ENCODE measurements around the gene ABCB8.
"Not testable (repeated sequence)": the region's sequence is repeated elsewhere in the genome, so short reads cannot be mapped to it uniquely, and the experiment has no call there.

The ABCB8 gene

DNA sequence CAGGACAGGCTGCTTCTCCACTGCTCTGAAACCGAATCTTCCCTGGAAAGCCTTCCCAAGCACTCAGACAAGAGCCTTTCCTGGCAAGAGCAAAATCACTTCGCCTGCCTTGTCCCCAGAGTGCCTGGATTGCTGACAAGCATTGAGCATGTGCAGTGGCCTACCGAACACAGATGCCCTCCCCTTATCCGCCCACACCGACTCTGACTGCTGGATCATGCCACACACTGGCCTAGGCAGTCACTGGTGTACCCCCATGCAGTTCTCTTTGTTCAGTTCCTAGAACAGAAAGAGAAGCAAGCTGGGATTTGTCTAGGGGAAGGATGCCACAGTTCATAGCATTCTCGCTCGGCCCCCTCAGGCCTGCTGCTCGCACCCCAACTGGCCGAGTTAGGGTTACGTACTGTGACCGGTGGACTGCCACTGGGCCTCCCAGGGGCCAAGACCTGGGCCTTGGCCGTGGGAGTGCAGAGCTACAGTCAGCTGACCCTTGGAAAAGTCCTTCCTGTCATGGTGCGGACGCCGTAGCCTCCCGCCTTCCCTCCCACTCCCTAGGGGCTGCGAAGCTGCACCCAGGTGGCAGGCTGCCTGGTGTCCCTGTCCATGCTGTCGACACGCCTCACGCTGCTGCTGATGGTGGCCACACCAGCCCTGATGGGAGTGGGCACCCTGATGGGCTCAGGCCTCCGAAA, 6.9 kb downstream of the ABCB8 start:
- DNase-seq (ENCODE audit: low read depth): no peak

DNA sequence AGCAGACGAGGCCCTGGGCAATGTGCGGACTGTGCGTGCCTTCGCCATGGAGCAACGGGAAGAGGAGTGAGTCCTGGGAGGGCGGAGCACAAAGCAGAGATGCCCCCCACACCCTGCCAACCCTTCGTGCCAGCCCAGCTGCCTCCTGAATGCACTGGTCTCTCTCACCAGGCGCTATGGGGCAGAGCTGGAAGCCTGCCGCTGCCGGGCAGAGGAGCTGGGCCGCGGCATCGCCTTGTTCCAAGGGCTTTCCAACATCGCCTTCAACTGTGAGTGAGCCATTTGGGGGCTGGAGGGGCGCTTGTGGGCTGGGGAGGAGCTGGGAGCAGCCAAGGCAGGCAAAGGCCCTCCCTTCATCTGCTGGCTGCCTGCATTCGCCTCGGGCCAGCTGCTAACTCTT, 7.7 kb downstream of the ABCB8 start:
- DNase-seq (ENCODE audit: low read depth): no peak

DNA sequence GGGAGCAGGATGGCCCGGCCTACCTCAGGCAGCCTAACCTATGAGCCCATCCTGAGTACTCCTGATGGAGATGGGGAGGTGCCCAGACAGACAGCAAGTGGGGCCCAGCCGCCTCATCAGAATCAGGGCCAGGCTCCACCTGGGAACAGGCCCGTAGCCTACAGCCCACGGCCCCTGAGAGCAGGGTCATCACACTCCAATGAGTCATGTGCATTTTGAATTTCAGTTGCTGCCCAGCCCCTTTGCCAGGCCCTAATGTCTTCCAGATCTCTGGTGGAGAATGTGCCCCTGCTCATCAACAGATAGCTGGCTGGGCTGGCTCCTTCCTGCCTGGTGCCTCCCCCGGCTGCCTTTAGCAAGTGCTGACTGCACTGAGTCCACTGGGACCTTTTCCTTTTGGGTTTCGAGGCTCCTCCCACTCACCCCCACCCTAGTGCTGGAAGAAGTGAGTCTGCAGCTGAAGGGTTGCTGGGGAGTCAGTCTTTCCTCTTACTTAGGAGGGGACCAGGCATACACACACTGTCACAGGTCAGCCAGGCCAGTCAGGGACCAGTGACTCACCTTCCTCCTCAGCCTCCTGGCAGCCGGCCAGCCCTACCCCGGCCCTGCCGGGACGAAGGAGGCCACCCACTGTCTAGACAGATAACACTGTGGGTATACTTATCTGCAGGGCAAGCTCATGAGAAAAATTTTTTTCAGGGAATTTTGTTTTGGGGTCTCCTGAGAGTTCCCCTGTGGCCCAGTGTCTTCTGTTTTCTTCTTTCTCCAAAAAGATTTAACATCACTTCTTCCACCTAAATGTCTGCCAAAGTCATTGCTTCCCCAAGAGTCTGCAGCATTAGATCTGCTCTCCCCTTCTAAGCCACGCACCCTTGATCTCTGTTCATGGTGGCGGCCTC, 10.9 kb downstream of the ABCB8 start:
- peak; percentile 74 for DNase-seq (ENCODE audit: low read depth)

DNA sequence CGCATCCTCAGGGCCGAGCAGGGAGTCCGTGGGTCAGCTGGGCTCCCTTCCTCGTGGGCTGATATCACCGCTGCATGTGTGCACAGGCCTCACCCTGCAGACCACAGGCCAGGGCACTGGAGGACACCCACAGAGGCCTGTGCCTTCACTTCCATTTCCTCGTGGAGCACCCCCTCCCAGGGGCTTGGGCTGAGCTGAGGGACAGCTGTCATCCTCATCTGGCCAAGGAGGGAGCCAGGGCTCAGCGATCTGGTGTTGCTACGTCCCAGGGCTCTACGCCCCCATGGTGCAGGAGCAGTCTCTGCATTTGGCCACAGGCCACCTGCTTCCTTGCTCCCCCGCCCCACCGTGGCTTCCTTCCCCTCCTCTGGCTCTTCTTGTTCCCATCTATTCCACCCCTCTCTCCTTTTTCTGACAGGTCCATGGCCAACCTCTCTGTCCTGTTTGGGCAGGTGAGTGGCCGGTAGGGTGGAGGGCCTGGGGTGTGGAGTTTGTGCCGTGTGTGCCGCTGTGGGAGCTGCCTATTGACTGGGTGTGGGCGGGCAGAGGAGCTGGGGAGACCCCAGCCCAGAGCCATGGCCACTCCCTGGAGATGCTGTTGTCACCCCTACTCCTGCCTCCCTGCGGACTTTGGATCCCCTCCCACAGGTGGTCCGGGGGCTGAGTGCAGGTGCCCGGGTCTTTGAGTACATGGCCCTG, 11.7 kb downstream of the ABCB8 start:
- no peak for DNase-seq (ENCODE audit: low read depth)

DNA sequence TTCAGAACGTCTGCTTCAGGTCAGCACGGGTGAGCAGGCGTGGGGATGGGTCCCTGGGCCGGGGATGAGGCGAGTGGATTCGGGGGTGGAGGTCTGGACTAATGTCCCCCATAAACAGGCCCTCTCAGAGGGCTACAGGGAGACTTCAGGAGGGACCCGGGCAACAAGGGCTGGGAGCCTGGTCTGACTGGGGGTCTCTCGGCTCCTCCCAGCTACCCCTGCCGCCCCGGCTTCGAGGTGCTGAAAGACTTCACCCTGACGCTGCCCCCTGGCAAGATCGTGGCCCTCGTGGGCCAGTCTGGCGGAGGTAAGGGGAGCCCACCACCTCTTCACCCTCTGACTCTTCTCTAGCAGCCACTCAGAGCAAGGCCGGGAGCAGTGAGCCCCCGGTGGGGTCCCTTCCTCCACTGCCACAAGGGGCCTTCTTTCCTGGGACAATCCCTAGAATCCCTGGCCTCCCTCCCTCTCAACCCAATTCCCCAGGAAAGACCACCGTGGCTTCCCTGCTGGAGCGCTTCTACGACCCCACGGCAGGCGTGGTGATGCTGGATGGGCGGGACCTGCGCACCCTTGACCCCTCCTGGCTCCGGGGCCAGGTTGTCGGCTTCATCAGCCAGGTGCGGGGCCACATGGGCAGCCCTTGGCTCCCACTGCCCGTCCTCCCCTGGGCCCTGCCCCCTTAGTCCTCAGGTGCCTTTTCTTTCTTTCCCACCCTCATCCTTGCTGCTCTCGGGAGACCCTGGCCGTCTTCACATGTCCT, 12.5 kb downstream of the ABCB8 start:
- DNase-seq (ENCODE audit: low read depth): no peak

DNA sequence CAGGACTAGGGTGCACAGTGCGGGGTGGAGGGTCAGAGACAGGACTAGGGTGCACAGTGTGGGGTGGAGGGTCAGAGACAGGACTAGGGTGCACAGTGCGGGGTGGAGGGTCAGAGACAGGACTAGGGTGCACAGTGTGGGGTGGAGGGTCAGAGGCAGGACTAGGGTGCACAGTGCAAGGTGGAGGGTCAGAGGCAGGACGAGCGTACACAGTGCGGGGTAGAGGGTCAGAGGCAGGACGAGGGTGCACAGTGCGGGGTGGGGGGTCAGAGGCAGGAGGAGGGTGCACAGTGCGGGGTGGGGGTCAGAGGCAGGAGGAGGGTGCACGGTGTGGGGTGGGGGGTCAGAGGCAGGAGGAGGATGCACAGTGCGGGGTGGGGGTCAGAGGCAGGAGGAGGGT, 15.2 kb downstream of the ABCB8 start:
- not testable (repeated sequence) for DNase-seq (ENCODE audit: low read depth)

DNA sequence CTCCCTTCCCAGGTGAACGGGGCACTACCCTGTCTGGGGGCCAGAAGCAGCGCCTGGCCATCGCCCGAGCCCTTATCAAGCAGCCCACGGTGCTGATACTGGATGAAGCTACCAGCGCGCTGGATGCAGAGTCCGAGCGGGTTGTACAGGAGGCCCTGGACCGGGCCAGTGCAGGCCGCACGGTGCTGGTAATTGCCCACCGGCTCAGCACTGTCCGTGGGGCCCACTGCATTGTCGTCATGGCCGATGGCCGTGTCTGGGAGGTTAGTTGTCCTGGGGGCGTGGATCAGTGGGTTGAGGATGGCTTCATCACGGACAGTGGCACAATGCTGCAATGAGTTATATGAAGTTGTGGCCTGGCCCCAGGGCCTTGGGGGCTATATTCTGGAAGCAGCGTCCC, 15.7 kb downstream of the ABCB8 start:
- no peak for DNase-seq (ENCODE audit: low read depth)

DNA sequence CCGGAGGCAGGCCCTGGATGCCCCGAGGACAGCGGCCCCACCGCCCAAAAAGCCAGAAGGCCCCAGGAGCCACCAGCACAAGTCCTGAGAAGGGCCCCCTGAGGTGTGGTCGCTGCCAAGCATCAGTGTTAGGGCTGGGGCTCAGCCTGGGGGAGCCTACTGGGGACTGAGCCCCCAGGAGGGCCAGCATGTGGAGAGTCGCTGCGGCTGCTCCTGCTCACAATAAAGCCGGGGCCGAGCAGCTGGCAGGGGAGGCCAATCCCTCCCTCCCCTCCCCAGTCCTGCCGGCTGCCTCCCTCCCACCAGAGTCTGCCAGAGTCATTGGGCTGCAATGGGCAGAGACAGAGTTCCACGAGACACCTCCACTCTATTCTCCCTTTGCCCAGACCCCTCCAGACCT, 17.0 kb downstream of the ABCB8 start:
- no peak for DNase-seq (ENCODE audit: low read depth)

DNA sequence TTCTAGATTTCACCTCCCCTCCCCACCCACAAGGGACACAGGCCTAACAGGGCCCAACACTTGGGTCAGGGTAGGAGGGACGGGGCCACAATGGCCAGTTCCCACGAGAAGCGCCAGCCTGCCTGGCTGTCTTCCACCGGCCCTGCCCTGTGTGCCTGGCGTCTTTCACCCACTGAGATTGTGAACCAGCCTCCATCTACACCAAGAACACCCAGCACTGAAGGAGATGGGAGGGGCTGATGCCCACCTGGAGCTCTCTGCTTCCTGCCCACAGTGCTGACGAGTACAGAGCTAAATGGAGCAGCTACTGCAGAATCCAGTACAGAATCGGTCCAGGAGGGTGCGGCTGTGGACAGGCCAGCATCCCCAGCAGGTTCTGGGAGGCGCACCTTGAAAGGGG, 17.7 kb downstream of the ABCB8 start:
- DNase-seq (ENCODE audit: low read depth): no peak

DNA sequence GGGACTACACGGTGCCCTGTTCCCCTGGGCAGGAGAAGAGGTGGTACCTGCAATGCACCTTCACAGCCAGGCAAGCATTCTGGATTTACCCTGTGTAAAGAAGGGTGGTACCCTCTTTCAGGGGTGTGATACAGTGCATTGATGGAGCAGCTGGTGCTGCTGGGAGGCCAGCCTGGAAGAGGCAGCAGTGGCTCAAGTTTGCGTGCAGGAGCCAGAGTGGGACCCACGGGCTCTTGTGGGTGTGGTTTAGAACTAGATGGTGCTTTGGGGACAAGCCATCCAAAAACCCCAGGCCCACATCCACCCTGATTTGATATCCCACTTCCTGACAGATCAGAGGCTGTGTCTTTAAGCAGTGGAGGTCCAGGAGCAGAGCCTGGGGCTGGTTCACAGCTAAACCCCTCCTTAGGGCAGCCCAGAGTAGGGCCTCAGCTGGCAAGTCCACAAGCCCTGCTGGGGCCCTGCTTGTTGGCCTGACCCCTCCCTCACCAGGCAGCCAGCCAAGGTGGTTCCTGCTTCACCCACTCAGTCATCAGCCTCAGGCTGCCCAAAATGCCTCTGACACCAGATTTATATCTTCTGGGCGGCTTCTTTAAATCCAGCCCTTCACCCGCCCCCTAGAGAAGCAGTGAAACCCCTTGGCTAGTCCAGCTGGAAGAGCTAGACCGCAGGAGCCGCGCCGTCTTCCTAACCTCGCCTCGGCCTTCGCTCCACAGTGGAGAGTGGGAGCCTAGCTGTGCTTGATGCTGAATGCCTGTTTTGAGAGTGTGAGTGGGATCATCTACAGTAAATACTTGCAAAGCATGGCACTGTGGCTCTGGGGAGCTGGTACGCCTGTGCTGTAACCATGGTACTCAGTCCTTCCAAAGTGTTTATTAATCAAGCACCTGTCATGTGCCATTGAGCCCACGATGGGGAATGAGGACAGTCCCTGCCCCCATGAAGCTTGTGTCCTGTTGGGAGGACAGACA, 18.6 kb downstream of the ABCB8 start:
- DNase-seq (ENCODE audit: low read depth): no peak

DNA sequence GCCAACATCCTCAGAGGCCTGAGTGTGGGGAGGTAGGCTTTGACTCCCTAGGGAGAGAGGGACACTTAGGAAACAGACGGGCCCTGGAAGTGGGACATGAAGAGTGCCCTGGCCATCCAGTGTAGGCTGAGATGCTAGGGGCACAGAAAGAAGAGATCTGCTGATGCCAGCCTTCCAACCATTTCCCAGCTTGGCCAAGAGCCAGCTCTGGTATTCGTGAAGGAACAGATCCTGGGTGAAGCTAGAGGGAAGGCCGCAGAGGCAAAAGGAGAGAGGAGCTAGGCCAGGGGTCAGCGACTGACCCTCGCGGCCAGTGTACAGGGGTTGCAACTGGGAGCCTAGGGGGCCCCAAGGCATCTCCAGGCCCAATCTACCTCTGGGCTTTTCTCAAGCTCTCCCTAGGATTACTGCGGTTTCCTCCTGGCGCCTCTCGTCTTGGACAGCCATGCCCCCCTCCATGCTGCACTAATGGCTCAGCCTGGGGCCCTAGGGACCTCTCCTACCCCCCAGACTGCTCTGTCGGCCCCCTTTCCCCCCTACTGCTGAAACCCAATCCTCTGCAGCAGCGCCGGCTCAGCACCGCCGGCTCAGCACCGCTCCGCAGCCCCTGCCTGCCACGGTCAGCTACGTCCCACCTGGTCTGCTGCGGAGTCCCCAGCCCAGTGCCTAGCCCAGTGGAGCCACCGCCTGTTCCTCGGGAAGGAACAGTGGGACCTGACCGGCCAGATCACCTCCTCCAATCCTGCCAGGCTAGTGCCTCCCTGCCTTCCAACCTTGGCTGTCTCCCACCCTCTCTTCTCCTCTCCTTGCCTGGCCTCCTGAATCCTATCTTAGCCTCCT, 19.9 kb downstream of the ABCB8 start, which contains the start of gene ASIC3:
Gene ASIC3, plus strand, starts transcription at position 556 of the 840 bp plus-strand sequence. CDS start 355 bp downstream, outside the sequence.
- no peak for DNase-seq (ENCODE audit: low read depth)

DNA sequence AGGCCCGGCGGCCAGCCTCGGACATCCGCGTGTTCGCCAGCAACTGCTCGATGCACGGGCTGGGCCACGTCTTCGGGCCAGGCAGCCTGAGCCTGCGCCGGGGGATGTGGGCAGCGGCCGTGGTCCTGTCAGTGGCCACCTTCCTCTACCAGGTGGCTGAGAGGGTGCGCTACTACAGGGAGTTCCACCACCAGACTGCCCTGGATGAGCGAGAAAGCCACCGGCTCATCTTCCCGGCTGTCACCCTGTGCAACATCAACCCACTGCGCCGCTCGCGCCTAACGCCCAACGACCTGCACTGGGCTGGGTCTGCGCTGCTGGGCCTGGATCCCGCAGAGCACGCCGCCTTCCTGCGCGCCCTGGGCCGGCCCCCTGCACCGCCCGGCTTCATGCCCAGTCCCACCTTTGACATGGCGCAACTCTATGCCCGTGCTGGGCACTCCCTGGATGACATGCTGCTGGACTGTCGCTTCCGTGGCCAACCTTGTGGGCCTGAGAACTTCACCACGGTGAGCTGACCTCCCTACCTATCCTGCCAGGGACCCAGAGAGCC, 20.7 kb downstream of the ABCB8 start:
- no peak for DNase-seq (ENCODE audit: low read depth)

DNA sequence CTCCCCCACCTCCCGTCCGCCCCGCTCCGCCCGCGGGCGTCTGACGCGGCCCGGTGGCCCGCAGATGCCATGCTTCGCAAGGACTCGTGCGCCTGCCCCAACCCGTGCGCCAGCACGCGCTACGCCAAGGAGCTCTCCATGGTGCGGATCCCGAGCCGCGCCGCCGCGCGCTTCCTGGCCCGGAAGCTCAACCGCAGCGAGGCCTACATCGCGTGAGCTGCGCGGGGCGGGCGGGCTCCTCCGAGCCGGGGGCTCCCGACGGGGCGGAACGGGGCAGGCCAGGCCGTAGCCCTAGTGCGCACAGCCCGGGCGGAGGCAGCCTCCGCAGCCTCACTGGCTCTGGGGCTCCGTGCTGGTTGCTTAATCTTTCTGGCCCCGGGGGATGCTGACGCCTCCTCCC, 22.9 kb downstream of the ABCB8 start:
- DNase-seq (ENCODE audit: low read depth): peak; percentile 19

DNA sequence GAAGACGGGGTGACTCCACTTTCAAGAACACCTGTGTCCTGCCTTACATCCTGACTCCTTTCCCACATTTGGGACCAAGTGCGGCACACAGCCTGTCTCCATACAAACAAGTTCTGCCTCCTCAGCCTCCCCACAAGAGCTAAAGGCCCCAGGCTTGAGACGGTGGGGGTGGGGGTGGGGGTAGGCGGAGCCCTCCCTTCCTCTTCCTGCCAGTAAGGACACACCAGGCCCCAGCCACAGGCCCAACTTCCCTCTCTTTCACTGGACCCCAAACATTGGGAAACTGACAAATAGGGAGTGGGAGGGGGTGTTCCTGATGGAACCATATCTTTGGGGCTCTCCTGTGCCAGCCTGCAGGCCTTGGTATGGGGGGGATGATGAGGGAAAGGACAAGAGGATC, 24.8 kb downstream of the ABCB8 start:
- no peak for DNase-seq (ENCODE audit: low read depth)

DNA sequence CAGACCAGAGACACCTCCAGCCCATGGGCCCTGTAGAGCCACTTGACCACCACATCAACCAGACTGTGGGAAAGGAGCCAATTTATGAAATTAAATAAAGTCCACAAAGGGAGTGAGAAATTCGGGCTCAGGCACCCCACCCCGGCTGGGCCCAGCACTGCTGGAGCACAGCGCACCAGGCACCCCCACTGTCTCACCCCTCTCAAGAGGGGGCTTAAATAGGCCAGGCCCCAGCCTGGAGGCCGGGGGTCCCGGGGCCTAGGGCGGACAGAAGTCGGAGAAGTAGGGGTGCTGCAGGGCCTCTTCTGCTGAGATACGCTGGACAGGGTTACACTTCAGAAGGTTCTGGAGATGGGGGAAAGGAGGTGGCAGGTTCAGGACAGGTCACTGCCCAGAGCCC, 25.5 kb downstream of the ABCB8 start:
- no peak for DNase-seq (ENCODE audit: low read depth)

DNA sequence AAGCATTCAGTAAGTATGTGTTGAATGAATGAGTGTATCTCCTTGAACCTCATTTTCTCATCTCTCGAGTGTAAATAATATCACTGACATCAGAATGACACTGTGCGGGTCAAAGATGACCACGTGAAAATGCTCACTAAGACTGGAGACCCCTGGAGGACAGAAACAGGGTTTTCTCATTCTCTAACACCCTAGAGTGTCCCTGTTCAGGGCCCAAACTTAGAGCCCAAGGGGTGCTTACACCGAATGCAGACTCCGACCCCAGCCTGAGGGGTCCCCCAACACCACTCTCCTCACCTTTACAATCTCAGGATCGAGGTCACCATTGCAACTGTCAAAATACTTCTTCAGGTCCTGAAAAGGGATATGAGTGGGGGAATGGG, 28.0 kb downstream of the ABCB8 start:
- no peak for DNase-seq (ENCODE audit: low read depth)

DNA sequence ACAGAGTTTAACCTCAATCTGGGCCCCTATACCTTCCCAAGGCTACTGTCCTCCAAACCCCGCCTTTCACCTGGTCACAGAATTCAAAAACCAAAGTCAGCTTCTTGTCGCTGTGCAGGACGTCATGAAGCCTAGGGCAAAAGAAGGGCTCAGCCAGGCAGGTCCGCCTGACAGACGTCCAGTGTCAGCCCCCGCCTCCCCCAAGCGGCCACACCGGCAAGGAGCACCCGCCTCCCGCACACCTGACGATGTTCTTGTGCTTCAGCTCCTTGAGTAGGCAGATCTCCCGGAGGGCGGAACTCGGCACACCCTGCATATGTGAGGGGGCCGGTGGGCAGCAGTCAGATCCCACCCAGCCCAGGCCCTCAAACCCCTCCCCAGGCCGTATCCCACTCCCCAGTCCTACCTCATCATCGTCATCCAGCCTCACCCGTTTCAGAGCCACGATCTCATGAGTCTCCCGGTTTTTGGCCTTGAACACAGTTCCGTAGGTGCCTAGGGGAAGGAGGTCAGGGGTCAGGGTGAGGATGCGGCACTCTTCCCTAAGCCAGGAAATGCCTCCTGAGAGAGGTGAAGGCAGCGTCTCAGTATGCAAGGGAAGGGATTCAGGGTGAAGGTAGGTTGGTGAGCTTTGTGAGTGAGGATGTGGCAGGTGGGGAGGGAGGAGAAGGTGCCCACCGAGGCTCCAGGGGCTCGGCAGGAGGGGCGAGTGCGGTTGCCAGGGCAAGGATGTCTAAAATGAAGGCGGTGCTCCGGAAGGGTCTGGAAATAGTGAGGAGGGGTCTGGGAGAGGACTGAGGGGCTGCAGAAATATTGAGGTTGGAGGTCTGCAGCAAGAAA, 28.6 kb downstream of the ABCB8 start:
- no peak for DNase-seq (ENCODE audit: low read depth)

DNA sequence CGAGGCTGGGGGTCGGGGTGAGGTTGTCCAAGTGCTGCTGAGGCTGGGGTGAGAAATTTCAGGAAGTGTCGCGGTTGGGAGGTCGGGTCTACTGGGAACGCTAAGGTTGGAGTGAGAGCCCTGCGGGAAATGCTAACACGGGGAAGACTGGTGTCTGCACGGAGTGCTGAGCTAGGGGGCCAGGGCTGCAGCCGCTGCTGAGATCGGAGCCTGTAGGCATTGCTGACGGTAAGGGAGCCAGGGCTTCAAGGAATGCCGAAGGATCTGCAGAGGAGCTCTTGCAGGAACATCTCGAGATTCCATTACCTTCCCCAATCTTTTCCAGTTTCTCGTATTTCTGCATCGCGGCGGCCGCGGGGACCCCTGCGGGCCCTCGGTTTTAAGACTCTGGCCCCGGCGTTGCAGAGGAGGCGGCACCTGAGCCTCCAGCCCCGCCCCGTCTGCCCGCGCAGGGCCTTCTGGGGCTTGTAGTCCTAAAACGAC, 29.3 kb downstream of the ABCB8 start, which contains the start of gene CDK5:
Gene CDK5, minus strand, starts transcription at position 392 of the 483 bp plus-strand sequence. Its CDS starts 49 bp downstream, at position 343.
- no peak for DNase-seq (ENCODE audit: low read depth)
